GM12892 (cell line): ENCODE results near the gene RWDD3.

Experiments used
- POLR2A ChIP-seq: IDR thresholded peaks from 2 replicates; pipeline ENCODE4 v1.6.1; 2011; ENCODE audit warnings: low read depth, low read length, control low read depth
- POLR2AphosphoS5 ChIP-seq: IDR thresholded peaks from 2 replicates; pipeline ENCODE4 v1.6.1; 2011; ENCODE audit warnings: low read depth, low read length, control low read depth
- TAF1 ChIP-seq: IDR thresholded peaks from 2 replicates; pipeline ENCODE4 v1.6.1; 2011; ENCODE audit warnings: low read depth, mild to moderate bottlenecking, control low read depth, low read length, borderline replicate concordance

DNA sequence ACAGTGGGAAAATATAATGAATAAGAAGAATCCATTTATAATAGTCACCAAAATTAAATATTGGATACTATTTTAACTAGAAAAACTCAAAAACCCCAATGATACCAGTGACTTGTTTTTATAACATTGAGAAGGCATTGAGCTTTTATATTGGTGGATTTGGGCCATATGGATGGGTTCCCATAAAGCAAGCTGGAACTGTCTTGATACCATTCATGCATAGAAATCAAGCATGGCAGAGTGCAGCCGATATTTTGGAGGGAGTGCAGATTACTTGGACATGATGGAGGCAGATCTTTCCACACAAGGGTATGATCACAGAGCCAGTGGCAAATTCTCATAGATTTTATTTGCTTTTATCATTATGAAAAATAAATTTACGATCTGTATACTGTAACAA lies 3.8 kb upstream of the RWDD3 start:
- TF ChIP-seq POLR2A (no peak), POLR2AphosphoS5 (no peak), TAF1 (no peak)
